ENCODE results near the gene PRR36. TPM values are rescaled to one million over a fixed set of nuclear protein-coding genes. Genes with fewer than 3 reads are reported as not detected.

Gene PRR36
- total RNA-seq, 2 experiments from 2014 or later: 0.17 TPM; not detected in 1

GRCh38 chr19:7832009-7832408 is 42.2 kb downstream of the PRR36 start:
- Histone ChIP-seq H3K4me3 (ENCODE audit: low read depth, low read length, poor library complexity, severe bottlenecking) (no peak overlapping the region), H3K79me2 (ENCODE audit: insufficient read depth, low read depth, low read length) (no peaks in the 10 kb centered on the region), H3K27ac (ENCODE audit: low read depth, low read length, poor library complexity, severe bottlenecking) (no peak overlapping the region), H2AFZ (ENCODE audit: low read length) (no peak overlapping the region), H3K9me3 (ENCODE audit: low read length) (no peaks in the 10 kb centered on the region), H3K4me2 (ENCODE audit: low read length) (no peak overlapping the region), H4K20me1 (ENCODE audit: insufficient read depth, low read length) (no peaks in the 10 kb centered on the region), H3K36me3 (ENCODE audit: insufficient read depth, low read length) (no peaks in the 10 kb centered on the region), H3K4me1 (ENCODE audit: insufficient read depth, low read length, poor library complexity, severe bottlenecking) (peaks cover 12% of the 10 kb centered on the region), H3K9me2 (ENCODE audit: insufficient read depth, low read length) (no peaks in the 10 kb centered on the region)
- BruUV-seq (replicated peaks): no TSS peak
- no peak for DNase-seq (ENCODE audit: low spot score)
- intact Hi-C loops (cut with micrococcal nuclease; ENCODE audit: unreplicated experiment): no loop called here
- TF ChIP-seq EZH2phosphoT487 (IDR thresholded peaks at IDR 0.05; ENCODE audit: borderline replicate concordance, low read depth, low read length) (no peak), CTCF (conservative IDR thresholded peaks at IDR 0.05; ENCODE audit: low read length) (no peak)
- POLR2A ChIA-PET: no interaction called here
- CTCF ChIA-PET (ENCODE audit: unreplicated experiment): interaction anchor here (1.0 kb wide), 1 partner anchor 151 kb away, joined by 7 read pairs; no protein-coding TSS in a partner anchor

GRCh38 chr19:7831452-7831851 is 42.7 kb downstream of the PRR36 start:
- H3K9me3 ChIP-seq (ENCODE audit: low read length): no peaks in the 10 kb centered on the region
- ChIA-PET CTCF (ENCODE audit: unreplicated experiment) (interaction anchor here (0.5 to 1.0 kb wide), 3 partner anchors 89 to 1121 kb away, joined by 4 to 7 read pairs (median 7); partner anchors contain the start of gene SNAPC2), POLR2A (no interaction called here)
- H3K4me3 ChIP-seq (ENCODE audit: low read depth, low read length, poor library complexity, severe bottlenecking): no peak overlapping the region
- intact Hi-C loops (cut with micrococcal nuclease; ENCODE audit: unreplicated experiment): no loop called here
- H3K79me2 ChIP-seq (ENCODE audit: insufficient read depth, low read depth, low read length): no peaks in the 10 kb centered on the region
- H3K4me2 ChIP-seq (ENCODE audit: low read length): no peak overlapping the region
- no peak for TF ChIP-seq EZH2phosphoT487 (IDR thresholded peaks at IDR 0.05; ENCODE audit: borderline replicate concordance, low read depth, low read length)
- peak; percentile 69 for TF ChIP-seq CTCF (conservative IDR thresholded peaks at IDR 0.05; ENCODE audit: low read length)
- no peaks in the 10 kb centered on the region for H4K20me1 ChIP-seq (ENCODE audit: insufficient read depth, low read length)
- no peaks in the 10 kb centered on the region for H3K36me3 ChIP-seq (ENCODE audit: insufficient read depth, low read length)
- H3K9me2 ChIP-seq (ENCODE audit: insufficient read depth, low read length): no peaks in the 10 kb centered on the region
- peak; percentile 47 for DNase-seq (ENCODE audit: low spot score)
- no peak overlapping the region for H2AFZ ChIP-seq (ENCODE audit: low read length)
- no TSS peak for BruUV-seq (replicated peaks)
- H3K27ac ChIP-seq (ENCODE audit: low read depth, low read length, poor library complexity, severe bottlenecking): no peak overlapping the region
- peaks cover 12% of the 10 kb centered on the region for H3K4me1 ChIP-seq (ENCODE audit: insufficient read depth, low read length, poor library complexity, severe bottlenecking)

GRCh38 chr19:7830823-7831222 is 43.4 kb downstream of the PRR36 start:
- Histone ChIP-seq H3K4me3 (ENCODE audit: low read depth, low read length, poor library complexity, severe bottlenecking) (peak overlapping the region; percentile 70), H3K4me2 (ENCODE audit: low read length) (peak overlapping the region; percentile 77), H3K36me3 (ENCODE audit: insufficient read depth, low read length) (no peaks in the 10 kb centered on the region), H3K27ac (ENCODE audit: low read depth, low read length, poor library complexity, severe bottlenecking) (no peak overlapping the region), H3K9me3 (ENCODE audit: low read length) (no peaks in the 10 kb centered on the region), H3K79me2 (ENCODE audit: insufficient read depth, low read depth, low read length) (no peaks in the 10 kb centered on the region), H3K9me2 (ENCODE audit: insufficient read depth, low read length) (no peaks in the 10 kb centered on the region), H3K4me1 (ENCODE audit: insufficient read depth, low read length, poor library complexity, severe bottlenecking) (peaks cover 12% of the 10 kb centered on the region), H4K20me1 (ENCODE audit: insufficient read depth, low read length) (no peaks in the 10 kb centered on the region), H2AFZ (ENCODE audit: low read length) (no peak overlapping the region)
- CTCF ChIA-PET (ENCODE audit: unreplicated experiment): interaction anchor here (0.5 to 0.6 kb wide), 2 partner anchors 90 to 309 kb away, joined by 3 to 7 read pairs; partner anchors contain the start of gene SNAPC2
- no peak for TF ChIP-seq EZH2phosphoT487 (IDR thresholded peaks at IDR 0.05; ENCODE audit: borderline replicate concordance, low read depth, low read length)
- TF ChIP-seq CTCF (conservative IDR thresholded peaks at IDR 0.05; ENCODE audit: low read length): no peak
- POLR2A ChIA-PET: interaction anchor here (0.6 kb wide), 1 partner anchor 262 kb away, joined by 3 read pairs; no protein-coding TSS in a partner anchor
- intact Hi-C loops (cut with micrococcal nuclease; ENCODE audit: unreplicated experiment): no loop called here
- DNase-seq (ENCODE audit: low spot score): no peak
- no TSS peak for BruUV-seq (replicated peaks)

Measured in OCI-LY7 (cell line).